ENCODE results near the gene F8. TPM values are rescaled to one million over a fixed set of nuclear protein-coding genes. Genes with fewer than 3 reads are reported as not detected.

The F8 gene
- total and polyA plus RNA-seq, 9 of the 15 experiments (the other 6 are each of a cell fraction or from before 2014, with no cell fraction given), result 0.41 to 3.8 (median 0.91) TPM

DNA sequence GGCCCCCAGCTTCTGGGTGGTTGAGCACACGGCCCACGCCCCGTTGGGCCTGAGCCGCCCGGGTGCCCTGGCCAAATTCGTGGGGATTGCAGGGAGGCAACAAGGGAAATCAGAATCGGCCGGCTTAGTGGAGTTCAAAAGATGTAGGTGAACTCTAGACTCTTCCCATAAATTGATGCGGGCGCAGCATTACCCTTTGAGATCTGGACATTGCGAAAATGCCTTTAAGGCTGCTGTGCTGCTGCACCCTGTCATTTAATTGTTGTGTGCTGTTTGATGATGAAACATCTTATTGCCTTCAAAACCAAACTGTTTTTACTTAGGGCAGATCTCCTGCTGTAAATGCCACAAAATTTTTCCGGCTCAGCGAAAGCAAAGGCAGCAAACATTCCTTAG lies 216.8 kb downstream of the F8 start (continued):
- TF ChIP-seq, protein P1, sequence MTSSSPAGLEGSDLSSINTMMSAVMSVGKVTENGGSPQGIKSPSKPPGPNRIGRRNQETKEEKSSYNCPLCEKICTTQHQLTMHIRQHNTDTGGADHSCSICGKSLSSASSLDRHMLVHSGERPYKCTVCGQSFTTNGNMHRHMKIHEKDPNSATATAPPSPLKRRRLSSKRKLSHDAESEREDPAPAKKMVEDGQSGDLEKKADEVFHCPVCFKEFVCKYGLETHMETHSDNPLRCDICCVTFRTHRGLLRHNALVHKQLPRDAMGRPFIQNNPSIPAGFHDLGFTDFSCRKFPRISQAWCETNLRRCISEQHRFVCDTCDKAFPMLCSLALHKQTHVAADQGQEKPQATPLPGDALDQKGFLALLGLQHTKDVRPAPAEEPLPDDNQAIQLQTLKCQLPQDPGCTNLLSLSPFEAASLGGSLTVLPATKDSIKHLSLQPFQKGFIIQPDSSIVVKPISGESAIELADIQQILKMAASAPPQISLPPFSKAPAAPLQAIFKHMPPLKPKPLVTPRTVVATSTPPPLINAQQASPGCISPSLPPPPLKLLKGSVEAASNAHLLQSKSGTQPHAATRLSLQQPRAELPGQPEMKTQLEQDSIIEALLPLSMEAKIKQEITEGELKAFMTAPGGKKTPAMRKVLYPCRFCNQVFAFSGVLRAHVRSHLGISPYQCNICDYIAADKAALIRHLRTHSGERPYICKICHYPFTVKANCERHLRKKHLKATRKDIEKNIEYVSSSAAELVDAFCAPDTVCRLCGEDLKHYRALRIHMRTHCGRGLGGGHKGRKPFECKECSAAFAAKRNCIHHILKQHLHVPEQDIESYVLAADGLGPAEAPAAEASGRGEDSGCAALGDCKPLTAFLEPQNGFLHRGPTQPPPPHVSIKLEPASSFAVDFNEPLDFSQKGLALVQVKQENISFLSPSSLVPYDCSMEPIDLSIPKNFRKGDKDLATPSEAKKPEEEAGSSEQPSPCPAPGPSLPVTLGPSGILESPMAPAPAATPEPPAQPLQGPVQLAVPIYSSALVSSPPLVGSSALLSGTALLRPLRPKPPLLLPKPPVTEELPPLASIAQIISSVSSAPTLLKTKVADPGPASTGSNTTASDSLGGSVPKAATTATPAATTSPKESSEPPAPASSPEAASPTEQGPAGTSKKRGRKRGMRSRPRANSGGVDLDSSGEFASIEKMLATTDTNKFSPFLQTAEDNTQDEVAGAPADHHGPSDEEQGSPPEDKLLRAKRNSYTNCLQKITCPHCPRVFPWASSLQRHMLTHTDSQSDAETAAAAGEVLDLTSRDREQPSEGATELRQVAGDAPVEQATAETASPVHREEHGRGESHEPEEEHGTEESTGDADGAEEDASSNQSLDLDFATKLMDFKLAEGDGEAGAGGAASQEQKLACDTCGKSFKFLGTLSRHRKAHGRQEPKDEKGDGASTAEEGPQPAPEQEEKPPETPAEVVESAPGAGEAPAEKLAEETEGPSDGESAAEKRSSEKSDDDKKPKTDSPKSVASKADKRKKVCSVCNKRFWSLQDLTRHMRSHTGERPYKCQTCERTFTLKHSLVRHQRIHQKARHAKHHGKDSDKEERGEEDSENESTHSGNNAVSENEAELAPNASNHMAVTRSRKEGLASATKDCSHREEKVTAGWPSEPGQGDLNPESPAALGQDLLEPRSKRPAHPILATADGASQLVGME (CRISPR knock-in tag; IDR thresholded peaks at IDR 0.05), result no peak
- TF ChIP-seq SETDB1 (IDR thresholded peaks at IDR 0.05; ENCODE audit: low read length) (no peak), SP1 (CRISPR knock-in tag; IDR thresholded peaks at IDR 0.05) (no peak), GABPB1 (CRISPR knock-in tag; IDR thresholded peaks at IDR 0.05) (no peak), ZFX (CRISPR knock-in tag; IDR thresholded peaks at IDR 0.05) (0 out of 2 replicates have a peak, but pooled peaks have one; percentile 1), NCOA1 (IDR thresholded peaks at IDR 0.05; ENCODE audit: low read depth) (peak; percentile 30; the same call in 1 of the 2 replicates), OTX1 (CRISPR knock-in tag; IDR thresholded peaks at IDR 0.05) (no peak), ZNF232 (CRISPR knock-in tag; IDR thresholded peaks at IDR 0.05) (no peak), GATAD2A (IDR thresholded peaks at IDR 0.05) (no peak), ZNF12 (CRISPR knock-in tag; IDR thresholded peaks at IDR 0.05) (no peak), ZNF224 (CRISPR knock-in tag; IDR thresholded peaks at IDR 0.05) (no peak), FOS (IDR thresholded peaks at IDR 0.05; ENCODE audit: extremely low read depth, insufficient read length) (no peak), TSC22D4 (tag; IDR thresholded peaks at IDR 0.05) (no peak), SMAD3 (CRISPR knock-in tag; conservative IDR thresholded peaks at IDR 0.05) (peak; percentile 51; the same call in 1 of the 2 replicates), PRPF4 (IDR thresholded peaks at IDR 0.05; ENCODE audit: insufficient read depth, low read depth, low read length, poor library complexity, severe bottlenecking) (no peak), ILF3 (IDR thresholded peaks at IDR 0.05; ENCODE audit: borderline replicate concordance) (no peak)
- TF ChIP-seq, protein P2, sequence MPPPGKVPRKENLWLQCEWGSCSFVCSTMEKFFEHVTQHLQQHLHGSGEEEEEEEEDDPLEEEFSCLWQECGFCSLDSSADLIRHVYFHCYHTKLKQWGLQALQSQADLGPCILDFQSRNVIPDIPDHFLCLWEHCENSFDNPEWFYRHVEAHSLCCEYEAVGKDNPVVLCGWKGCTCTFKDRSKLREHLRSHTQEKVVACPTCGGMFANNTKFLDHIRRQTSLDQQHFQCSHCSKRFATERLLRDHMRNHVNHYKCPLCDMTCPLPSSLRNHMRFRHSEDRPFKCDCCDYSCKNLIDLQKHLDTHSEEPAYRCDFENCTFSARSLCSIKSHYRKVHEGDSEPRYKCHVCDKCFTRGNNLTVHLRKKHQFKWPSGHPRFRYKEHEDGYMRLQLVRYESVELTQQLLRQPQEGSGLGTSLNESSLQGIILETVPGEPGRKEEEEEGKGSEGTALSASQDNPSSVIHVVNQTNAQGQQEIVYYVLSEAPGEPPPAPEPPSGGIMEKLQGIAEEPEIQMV (tag; conservative IDR thresholded peaks at IDR 0.05; ENCODE audit: low read depth), result no peak
- TF ChIP-seq, protein P3, sequence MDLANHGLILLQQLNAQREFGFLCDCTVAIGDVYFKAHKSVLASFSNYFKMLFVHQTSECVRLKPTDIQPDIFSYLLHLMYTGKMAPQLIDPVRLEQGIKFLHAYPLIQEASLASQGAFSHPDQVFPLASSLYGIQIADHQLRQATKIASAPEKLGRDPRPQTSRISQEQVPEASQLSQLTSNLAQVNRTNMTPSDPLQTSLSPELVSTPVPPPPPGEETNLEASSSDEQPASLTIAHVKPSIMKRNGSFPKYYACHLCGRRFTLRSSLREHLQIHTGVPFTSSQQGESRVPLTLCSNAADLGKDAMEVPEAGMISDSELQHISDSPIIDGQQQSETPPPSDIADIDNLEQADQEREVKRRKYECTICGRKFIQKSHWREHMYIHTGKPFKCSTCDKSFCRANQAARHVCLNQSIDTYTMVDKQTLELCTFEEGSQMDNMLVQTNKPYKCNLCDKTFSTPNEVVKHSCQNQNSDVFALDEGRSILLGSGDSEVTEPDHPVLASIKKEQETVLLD (IDR thresholded peaks at IDR 0.05), result peak; percentile 22; the same call in 1 of the 2 replicates
- TF ChIP-seq, protein P4, sequence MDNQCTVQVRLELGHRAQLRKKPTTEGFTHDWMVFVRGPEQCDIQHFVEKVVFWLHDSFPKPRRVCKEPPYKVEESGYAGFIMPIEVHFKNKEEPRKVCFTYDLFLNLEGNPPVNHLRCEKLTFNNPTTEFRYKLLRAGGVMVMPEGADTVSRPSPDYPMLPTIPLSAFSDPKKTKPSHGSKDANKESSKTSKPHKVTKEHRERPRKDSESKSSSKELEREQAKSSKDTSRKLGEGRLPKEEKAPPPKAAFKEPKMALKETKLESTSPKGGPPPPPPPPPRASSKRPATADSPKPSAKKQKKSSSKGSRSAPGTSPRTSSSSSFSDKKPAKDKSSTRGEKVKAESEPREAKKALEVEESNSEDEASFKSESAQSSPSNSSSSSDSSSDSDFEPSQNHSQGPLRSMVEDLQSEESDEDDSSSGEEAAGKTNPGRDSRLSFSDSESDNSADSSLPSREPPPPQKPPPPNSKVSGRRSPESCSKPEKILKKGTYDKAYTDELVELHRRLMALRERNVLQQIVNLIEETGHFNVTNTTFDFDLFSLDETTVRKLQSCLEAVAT (IDR thresholded peaks at IDR 0.05), result peak in 1 of 2 experiments; percentile 26; a peak in 1 of 4 replicates

Measured in K562 (cell line).